ENCODE data around the gene MIOX.
A peak's percentile ranks its signal among the peaks of the same experiment; 100 is the strongest.
"Not testable (repeated sequence)": the region's sequence is repeated elsewhere in the genome, so short reads cannot be mapped to it uniquely, and the experiment has no call there.

The MIOX gene

GRCh38 chr22:50530877-50531545 lies 44.4 kb downstream of the MIOX start:
- peak; percentile 73 for DNase-seq

DNA sequence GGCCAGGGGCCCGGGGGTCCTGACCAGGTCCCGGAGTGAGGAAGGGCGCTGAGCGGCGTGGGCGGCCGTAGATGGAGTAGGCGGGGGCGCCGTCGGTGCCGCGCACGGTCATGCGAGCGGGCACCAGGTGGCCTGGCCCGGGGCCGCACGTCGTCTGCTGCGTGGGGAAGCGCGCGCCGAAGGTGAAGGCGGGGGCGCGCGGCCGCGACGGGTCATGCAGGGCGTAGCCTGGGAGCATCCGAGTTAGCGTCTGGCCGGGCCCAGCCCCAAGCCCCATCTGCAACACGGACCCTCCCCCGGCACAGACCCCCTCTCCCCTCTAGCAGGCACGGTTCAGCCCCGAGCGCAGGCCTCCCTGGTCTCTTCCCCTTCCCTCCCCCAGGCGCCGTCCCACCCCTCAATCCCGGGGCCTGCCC lies 44.9 kb downstream of the MIOX start:
- peak; percentile 64 for DNase-seq

GRCh38 chr22:50531962-50532674 lies 45.5 kb downstream of the MIOX start:
- DNase-seq: no peak

GRCh38 chr22:50532824-50533796 lies 46.5 kb downstream of the MIOX start:
- DNase-seq: no peak

DNA sequence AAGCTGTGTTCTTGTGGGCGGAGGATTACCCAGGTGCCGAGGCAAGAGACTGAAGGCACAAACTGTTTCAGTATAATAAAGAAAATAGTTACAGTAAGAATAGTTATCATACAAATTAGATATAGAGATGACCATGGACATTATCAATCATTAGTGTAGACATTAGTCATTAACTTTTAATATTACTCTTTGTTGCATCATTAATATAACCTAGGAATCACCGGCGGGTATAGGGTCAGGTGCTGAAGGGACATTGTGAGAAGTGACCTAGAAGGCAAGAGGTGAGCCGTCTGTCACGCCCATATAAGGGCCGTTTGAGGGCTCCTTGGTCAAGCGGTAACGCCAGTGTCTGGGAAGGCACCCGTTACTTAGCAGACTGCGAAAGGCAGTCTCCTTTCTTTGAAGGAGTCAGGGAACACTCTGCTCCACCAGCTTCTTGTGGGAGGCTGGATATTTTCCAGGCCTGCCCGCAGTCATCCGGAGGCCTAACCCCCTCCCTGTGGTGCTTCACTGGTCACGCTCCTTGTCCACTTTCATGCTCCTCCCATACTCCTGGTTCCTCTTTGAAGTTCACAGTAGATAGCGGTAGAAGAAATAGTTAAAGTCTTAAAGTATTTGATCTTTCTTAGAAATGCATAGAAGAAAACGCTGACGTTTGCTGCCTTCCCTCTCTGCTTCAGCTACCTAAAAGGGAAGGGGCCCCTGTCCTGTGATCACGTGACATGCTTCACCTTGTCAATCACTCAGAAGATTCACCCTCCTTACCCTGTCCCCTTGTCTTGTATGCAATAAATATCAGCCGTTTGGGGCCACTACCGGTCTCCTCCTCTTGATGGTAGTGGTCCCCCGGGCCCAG lies 47.4 kb downstream of the MIOX start:
- not testable (repeated sequence) for DNase-seq

DNA sequence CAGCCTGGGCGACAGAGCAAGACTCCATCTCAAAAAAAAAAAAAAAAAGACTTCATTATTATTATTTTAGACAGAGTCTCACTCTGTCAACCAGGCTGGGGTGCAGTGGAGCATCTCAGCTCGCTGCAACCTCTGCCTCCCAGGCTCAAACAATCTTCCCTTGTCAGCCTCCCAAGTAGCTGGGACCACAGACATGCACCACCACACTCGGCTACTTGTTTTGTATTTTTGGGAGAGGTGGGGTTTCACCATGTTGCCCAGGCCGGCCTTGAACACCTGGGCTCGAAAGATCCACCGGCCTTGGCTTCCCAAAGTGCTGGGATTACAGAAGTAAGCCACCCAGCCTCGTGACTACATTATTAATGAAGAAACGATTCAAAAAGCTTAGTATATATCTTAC lies 48.5 kb downstream of the MIOX start:
- no peak for DNase-seq

DNA sequence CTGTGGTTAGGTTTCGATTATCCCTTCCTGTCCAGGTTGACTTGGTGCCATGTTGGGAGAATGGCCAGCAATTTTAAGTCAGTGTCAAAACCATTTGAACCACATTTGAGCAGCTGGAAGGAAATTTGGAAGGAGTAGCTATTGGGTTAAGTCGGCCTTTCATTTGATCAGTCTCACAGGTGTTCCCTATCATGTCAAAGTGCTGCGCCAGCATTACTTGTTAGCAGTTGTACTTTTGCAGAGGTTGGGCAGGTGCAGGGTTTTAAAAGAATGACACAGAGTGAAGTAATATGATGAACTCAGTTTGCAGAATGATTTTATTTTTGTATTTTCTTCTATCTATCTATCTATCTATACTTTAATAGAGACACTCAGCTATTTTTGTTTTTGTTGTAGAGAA lies 49.6 kb downstream of the MIOX start:
- DNase-seq: no peak

DNA sequence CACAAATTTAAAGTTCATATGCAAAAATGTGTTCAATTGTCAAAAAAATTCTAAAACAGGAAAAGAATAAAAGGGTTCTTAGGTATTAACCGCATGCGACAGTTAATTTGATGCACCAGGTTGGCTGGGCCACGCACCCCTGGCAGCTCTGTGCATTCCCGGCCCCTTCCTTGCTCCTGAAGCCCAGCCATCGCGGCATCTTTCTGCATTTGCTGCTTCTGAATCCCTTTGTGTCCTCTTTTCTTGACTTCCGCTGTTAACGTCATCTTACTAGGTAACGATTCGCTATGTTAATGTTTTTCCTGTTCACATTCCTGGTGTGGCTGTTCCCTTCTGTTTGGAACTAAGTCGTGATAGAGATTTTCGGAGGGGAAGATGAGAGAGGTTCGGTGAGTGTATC lies 51.1 kb downstream of the MIOX start:
- no peak for DNase-seq

Data from activated T-cell treated with anti-CD3 and anti-CD28 coated beads for 4 hours (primary cell).